Measurements from ENCODE around the gene MRRF. TPM values are rescaled to one million over a fixed set of nuclear protein-coding genes. Genes with fewer than 3 reads are reported as not detected.
A peak's percentile ranks its signal among the peaks of the same experiment; 100 is the strongest.

MRRF gene
- total and polyA plus RNA-seq, 2 of the 4 experiments (the other 2 are of a cell fraction), result 32.1 to 38.0 TPM

DNA sequence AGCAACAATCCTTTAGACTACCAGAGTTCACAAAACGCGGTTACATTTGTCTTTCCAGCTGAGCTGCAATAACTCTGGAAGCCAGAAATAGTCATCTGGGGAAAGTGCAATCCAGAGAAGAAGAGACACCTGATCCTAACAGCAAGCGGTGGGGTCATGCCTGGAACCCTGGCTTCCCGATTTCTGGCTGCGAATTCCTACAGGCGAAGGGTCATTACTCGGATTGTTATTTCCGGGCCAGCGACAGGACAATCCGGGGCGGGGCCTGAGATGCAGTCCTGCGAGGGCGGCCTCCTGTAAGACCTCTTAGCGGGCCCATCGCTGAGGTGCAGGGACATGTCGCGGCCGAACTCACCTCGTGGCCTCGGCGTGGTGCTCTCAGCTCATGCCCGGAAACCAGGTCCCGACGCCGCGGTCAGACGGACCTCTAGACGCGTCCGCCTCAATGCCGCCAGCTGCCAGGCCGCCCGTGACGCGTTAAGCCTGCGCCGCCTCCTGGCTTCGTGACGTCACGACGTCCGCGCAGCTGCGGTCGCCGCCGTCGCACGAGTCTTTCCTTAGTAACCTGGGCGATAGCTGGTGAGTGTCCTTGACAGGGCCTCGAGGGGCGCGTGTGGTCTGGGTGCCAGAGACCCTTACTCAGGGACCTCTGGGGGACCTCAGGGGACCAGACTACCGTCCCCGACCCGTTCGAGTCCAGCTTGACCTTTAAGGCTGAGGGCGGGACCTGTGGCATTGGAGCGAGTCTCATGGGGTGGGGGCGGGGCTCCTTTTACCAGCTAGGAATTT lies at the start of gene MRRF, which contains the start of gene RBM18 (continued):
- no peak for TF ChIP-seq NFE2L2 (IDR thresholded peaks at IDR 0.05; ENCODE audit: low read depth, low read length)
- peak; percentile 31 for TF ChIP-seq RCOR1 (IDR thresholded peaks at IDR 0.05; ENCODE audit: insufficient replicate concordance, low read length)
- TF ChIP-seq, protein P1, sequence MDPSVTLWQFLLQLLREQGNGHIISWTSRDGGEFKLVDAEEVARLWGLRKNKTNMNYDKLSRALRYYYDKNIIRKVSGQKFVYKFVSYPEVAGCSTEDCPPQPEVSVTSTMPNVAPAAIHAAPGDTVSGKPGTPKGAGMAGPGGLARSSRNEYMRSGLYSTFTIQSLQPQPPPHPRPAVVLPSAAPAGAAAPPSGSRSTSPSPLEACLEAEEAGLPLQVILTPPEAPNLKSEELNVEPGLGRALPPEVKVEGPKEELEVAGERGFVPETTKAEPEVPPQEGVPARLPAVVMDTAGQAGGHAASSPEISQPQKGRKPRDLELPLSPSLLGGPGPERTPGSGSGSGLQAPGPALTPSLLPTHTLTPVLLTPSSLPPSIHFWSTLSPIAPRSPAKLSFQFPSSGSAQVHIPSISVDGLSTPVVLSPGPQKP (IDR thresholded peaks at IDR 0.05; ENCODE audit: borderline replicate concordance, low read depth, low read length), result no peak
- peak; percentile 93 for TF ChIP-seq MXI1 (IDR thresholded peaks at IDR 0.05; ENCODE audit: borderline replicate concordance, low read depth, low read length)
- TF ChIP-seq CHD1 (IDR thresholded peaks at IDR 0.05; ENCODE audit: low read depth, low read length), result no peak

Data from IMR-90 (cell line).